SK-N-SH treated with all-trans-retinoic acid at 6 μM for 48 hours (cell line): ENCODE results near the gene IL1RL1.

Source experiments
- ATAC-seq: fragments of 200-7000 bp; cut with Tn5 transposase; 3 replicates; pipeline ENCODE4 v1.9.1; 2020; ENCODE audit warnings: mild to moderate bottlenecking, moderate library complexity
- ARNTL ChIP-seq: fragments of 450-650 bp; formaldehyde crosslinking; IDR thresholded peaks from 2 replicates; pipeline ENCODE4 v1.5.0; 2020; ENCODE audit warnings: low read depth, mild to moderate bottlenecking, moderate library complexity, borderline replicate concordance
- BACH2 ChIP-seq: fragments of 250-450 bp; sonication (Bioruptor Pico); IDR thresholded peaks from 2 replicates; pipeline ENCODE4 v1.9.0; 2021; ENCODE audit warnings: mild to moderate bottlenecking, borderline replicate concordance
- CREB5 ChIP-seq: fragments of 250-450 bp; sonication (Bioruptor Pico); IDR thresholded peaks from 2 replicates; pipeline ENCODE4 v1.5.1; 2020; ENCODE audit warnings: low read depth, mild to moderate bottlenecking, moderate library complexity
- CSDC2 ChIP-seq: fragments of 250-450 bp; sonication (Bioruptor Pico); IDR thresholded peaks from 2 replicates; pipeline ENCODE4 v1.5.0; 2020; ENCODE audit warnings: mild to moderate bottlenecking, moderate library complexity
- CSRNP3 ChIP-seq: fragments of 250-450 bp; sonication (Bioruptor Pico); IDR thresholded peaks from 2 replicates; pipeline ENCODE4 v1.5.1; 2021; ENCODE audit warnings: mild to moderate bottlenecking, moderate library complexity
- ESRRG ChIP-seq: fragments of 250-450 bp; sonication (Bioruptor Pico); IDR thresholded peaks from 2 replicates; pipeline ENCODE4 v1.6.1; 2021; ENCODE audit warnings: mild to moderate bottlenecking
- GLIS3 ChIP-seq: fragments of 250-450 bp; sonication (Bioruptor Pico); IDR thresholded peaks from 2 replicates; pipeline ENCODE4 v1.5.0; 2020; ENCODE audit warnings: mild to moderate bottlenecking, moderate library complexity
- ISL1 ChIP-seq: fragments of 250-450 bp; sonication (Bioruptor Pico); IDR thresholded peaks from 2 replicates; pipeline ENCODE4 v2.1.2; 2022; ENCODE audit warnings: mild to moderate bottlenecking, moderate library complexity
- OSR1 ChIP-seq: fragments of 250-450 bp; sonication (Bioruptor Pico); IDR thresholded peaks from 2 replicates; pipeline ENCODE4 v1.8.0; 2022; ENCODE audit warnings: moderate library complexity, mild to moderate bottlenecking, inconsistent platforms
- PATZ1 ChIP-seq: fragments of 250-450 bp; sonication (Bioruptor Pico); IDR thresholded peaks from 2 replicates; pipeline ENCODE4 v1.8.0; 2020; ENCODE audit warnings: mild to moderate bottlenecking, moderate library complexity, borderline replicate concordance
- POU6F1 ChIP-seq: fragments of 250-450 bp; sonication (Bioruptor Pico); IDR thresholded peaks from 2 replicates; pipeline ENCODE4 v1.8.0; 2021; ENCODE audit warnings: low read depth, mild to moderate bottlenecking, moderate library complexity, borderline replicate concordance
- PPARA ChIP-seq: fragments of 250-450 bp; sonication (Bioruptor Pico); IDR thresholded peaks from 2 replicates; pipeline ENCODE4 v1.5.0; 2020; ENCODE audit warnings: mild to moderate bottlenecking, borderline replicate concordance
- RARB ChIP-seq: fragments of 250-450 bp; sonication (Bioruptor Pico); IDR thresholded peaks from 2 replicates; pipeline ENCODE4 v1.8.0; 2021; ENCODE audit warnings: mild to moderate bottlenecking, moderate library complexity
- SNAI2 ChIP-seq: fragments of 250-450 bp; sonication (Bioruptor Pico); IDR thresholded peaks from 2 replicates; pipeline ENCODE4 v1.5.0; 2020; ENCODE audit warnings: mild to moderate bottlenecking, moderate library complexity
- TCF4 ChIP-seq: fragments of 250-450 bp; sonication (Bioruptor Pico); IDR thresholded peaks from 2 replicates; pipeline ENCODE4 v1.8.0; 2021; ENCODE audit warnings: mild to moderate bottlenecking, moderate library complexity, borderline replicate concordance
- TOX ChIP-seq: fragments of 250-450 bp; sonication (Bioruptor Pico); IDR thresholded peaks from 2 replicates; pipeline ENCODE4 v1.8.0; 2021; ENCODE audit warnings: mild to moderate bottlenecking, moderate library complexity, borderline replicate concordance
- TSHZ2 ChIP-seq: fragments of 250-450 bp; sonication (Bioruptor Pico); IDR thresholded peaks from 2 replicates; pipeline ENCODE4 v1.5.0; 2020; ENCODE audit warnings: mild to moderate bottlenecking, moderate library complexity
- ZC3H10 ChIP-seq: fragments of 250-450 bp; sonication (Bioruptor Pico); IDR thresholded peaks from 2 replicates; pipeline ENCODE4 v1.5.1; 2021; ENCODE audit warnings: mild to moderate bottlenecking, moderate library complexity
- ZFP3 ChIP-seq: fragments of 250-450 bp; sonication (Bioruptor Pico); IDR thresholded peaks from 2 replicates; pipeline ENCODE4 v1.5.0; 2020; ENCODE audit warnings: mild to moderate bottlenecking, moderate library complexity
- ZFP30 ChIP-seq: fragments of 450-650 bp; formaldehyde crosslinking; IDR thresholded peaks from 2 replicates; pipeline ENCODE4 v1.5.0; 2022; ENCODE audit warnings: mild to moderate bottlenecking, moderate library complexity
- ZNF565 ChIP-seq: fragments of 450-650 bp; formaldehyde crosslinking; conservative IDR thresholded peaks from 2 replicates; pipeline ENCODE4 v1.5.0; 2020; ENCODE audit warnings: low read depth, mild to moderate bottlenecking, moderate library complexity
- ZNF70 ChIP-seq: fragments of 450-650 bp; formaldehyde crosslinking; IDR thresholded peaks from 2 replicates; pipeline ENCODE4 v1.5.0; 2020; ENCODE audit warnings: mild to moderate bottlenecking, moderate library complexity
- ZNF8 ChIP-seq: fragments of 450-650 bp; formaldehyde crosslinking; IDR thresholded peaks from 2 replicates; pipeline ENCODE4 v1.5.0; 2020; ENCODE audit warnings: mild to moderate bottlenecking, moderate library complexity

The IL1RL1 gene

GRCh38 chr2:102301867-102302362 lies 9.4 kb upstream of the IL1RL1 start:
- TF ChIP-seq POU6F1 (no peak), PATZ1 (no peak), RARB (CRISPR knock-in tag) (no peak), ZFP30 (CRISPR knock-in tag) (no peak), ZNF565 (CRISPR knock-in tag) (no peak), SNAI2 (no peak), TCF4 (CRISPR knock-in tag) (no peak), CREB5 (CRISPR knock-in tag) (no peak), TSHZ2 (CRISPR knock-in tag) (no peak), TOX (no peak), GLIS3 (CRISPR knock-in tag) (no peak), ZNF8 (CRISPR knock-in tag) (no peak), PPARA (CRISPR knock-in tag) (no peak), ZC3H10 (no peak), CSRNP3 (CRISPR knock-in tag) (no peak), ESRRG (CRISPR knock-in tag) (no peak), ISL1 (CRISPR knock-in tag) (no peak), BACH2 (CRISPR knock-in tag) (no peak), OSR1 (CRISPR knock-in tag) (no peak)
- ATAC-seq: peak; percentile 56; the same call in 1 of the 3 replicates

- no peak for ATAC-seq
- TF ChIP-seq ZFP3 (CRISPR knock-in tag): no peak
- TF ChIP-seq ISL1 (CRISPR knock-in tag): no peak
- TF ChIP-seq PPARA (CRISPR knock-in tag): no peak
- TF ChIP-seq OSR1 (CRISPR knock-in tag): no peak
- no peak for TF ChIP-seq ZNF70 (CRISPR knock-in tag)
- no peak for TF ChIP-seq SNAI2
- no peak for TF ChIP-seq CSRNP3 (CRISPR knock-in tag)
- no peak for TF ChIP-seq TSHZ2 (CRISPR knock-in tag)
- TF ChIP-seq RARB (CRISPR knock-in tag): no peak
- TF ChIP-seq ZNF8 (CRISPR knock-in tag): no peak
- no peak for TF ChIP-seq ZC3H10
- TF ChIP-seq POU6F1: no peak
- TF ChIP-seq ARNTL (CRISPR knock-in tag): no peak
- TF ChIP-seq BACH2 (CRISPR knock-in tag): no peak
- no peak for TF ChIP-seq TOX
- no peak for TF ChIP-seq GLIS3 (CRISPR knock-in tag)
- TF ChIP-seq CSDC2 (CRISPR knock-in tag): no peak
Measured at GRCh38 chr2:102302458-102302857, 8.9 kb upstream of the IL1RL1 start.
